DMS53 (cell line): ENCODE results near the gene FAM185A.
"Not testable (repeated sequence)": the region's sequence is repeated elsewhere in the genome, so short reads cannot be mapped to it uniquely, and the experiment has no call there.

Experiments
- DNase-seq: peaks from one replicate; lab custom pipeline; 2025; lab: John Stamatoyannopoulos, UW

FAM185A gene

GRCh38 chr7:102748605-102749444, at the start of gene FAM185A:
FAM185A (plus strand) TSS chr7:102748999; CDS start chr7:102749208, 209 bp downstream.
- DNase-seq = peak; percentile 100

GRCh38 chr7:102713011-102713690, 35.6 kb upstream of the FAM185A start:
- DNase-seq = not testable (repeated sequence)

GRCh38 chr7:102713691-102714080, 35.1 kb upstream of the FAM185A start:
- DNase-seq = not testable (repeated sequence)

GRCh38 chr7:102714774-102715522, 33.9 kb upstream of the FAM185A start:
- not testable (repeated sequence) for DNase-seq

- DNase-seq = not testable (repeated sequence)
Observed at GRCh38 chr7:102715718-102716117, 33.1 kb upstream of the FAM185A start.

- not testable (repeated sequence) for DNase-seq
Observed at GRCh38 chr7:102718491-102718890, 30.3 kb upstream of the FAM185A start.

GRCh38 chr7:102726170-102726569, 22.6 kb upstream of the FAM185A start:
- DNase-seq = not testable (repeated sequence)

GRCh38 chr7:102729670-102730069, 19.1 kb upstream of the FAM185A start:
- not testable (repeated sequence) for DNase-seq

- not testable (repeated sequence) for DNase-seq
Observed at GRCh38 chr7:102730431-102730830, 18.4 kb upstream of the FAM185A start.

GRCh38 chr7:102742002-102742771, 6.6 kb upstream of the FAM185A start:
- DNase-seq = not testable (repeated sequence)

- DNase-seq = peak; percentile 59
Observed at GRCh38 chr7:102743861-102744260, 4.9 kb upstream of the FAM185A start.

- DNase-seq = peak; percentile 59
Observed at GRCh38 chr7:102745494-102746288, 3.1 kb upstream of the FAM185A start.

GRCh38 chr7:102749445-102749786, 617 bp downstream of the FAM185A start:
- DNase-seq = peak; percentile 9

GRCh38 chr7:102758227-102758626, 9.4 kb downstream of the FAM185A start:
- peak; percentile 58 for DNase-seq

- not testable (repeated sequence) for DNase-seq
Observed at GRCh38 chr7:102759934-102760333, 11.1 kb downstream of the FAM185A start.

- DNase-seq = not testable (repeated sequence)
Observed at GRCh38 chr7:102761234-102761633, 12.4 kb downstream of the FAM185A start.

GRCh38 chr7:102763295-102763905, 14.6 kb downstream of the FAM185A start:
- DNase-seq = not testable (repeated sequence)

GRCh38 chr7:102769657-102770192, 20.9 kb downstream of the FAM185A start:
- not testable (repeated sequence) for DNase-seq

GRCh38 chr7:102770467-102770866, 21.7 kb downstream of the FAM185A start:
- DNase-seq = not testable (repeated sequence)

- not testable (repeated sequence) for DNase-seq
Observed at GRCh38 chr7:102776217-102776616, 27.4 kb downstream of the FAM185A start.
